GM19025 (cell line): Measurements from ENCODE around the gene RNASEL.

Experiments used
- ATAC-seq: cut with Tn5 transposase; IDR thresholded peaks from one replicate; pipeline ENCODE4 v1.9.1; 2021; ENCODE audit warnings: mild to moderate bottlenecking, low read depth, moderate library complexity; ENCODE audit not compliant: unreplicated experiment

RNASEL gene

DNA sequence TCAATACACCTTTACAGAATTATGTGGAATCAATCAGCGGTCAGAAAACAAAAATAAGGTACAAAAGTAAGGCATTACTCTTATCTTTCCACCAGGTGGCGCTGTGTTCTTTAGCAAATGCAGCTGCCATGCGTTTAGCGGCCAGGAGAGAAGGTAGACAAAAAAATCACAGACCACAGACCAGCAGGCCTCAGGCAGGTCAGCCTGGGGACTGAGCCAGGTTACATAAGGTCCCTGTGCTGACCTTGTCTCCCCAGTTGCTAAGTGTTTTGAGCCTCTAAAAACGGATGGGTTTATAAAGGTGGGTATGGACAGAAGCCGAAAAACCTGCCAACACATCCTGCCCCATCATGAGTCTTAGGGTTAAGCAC, 12.3 kb upstream of the RNASEL start:
- ATAC-seq: no peak

DNA sequence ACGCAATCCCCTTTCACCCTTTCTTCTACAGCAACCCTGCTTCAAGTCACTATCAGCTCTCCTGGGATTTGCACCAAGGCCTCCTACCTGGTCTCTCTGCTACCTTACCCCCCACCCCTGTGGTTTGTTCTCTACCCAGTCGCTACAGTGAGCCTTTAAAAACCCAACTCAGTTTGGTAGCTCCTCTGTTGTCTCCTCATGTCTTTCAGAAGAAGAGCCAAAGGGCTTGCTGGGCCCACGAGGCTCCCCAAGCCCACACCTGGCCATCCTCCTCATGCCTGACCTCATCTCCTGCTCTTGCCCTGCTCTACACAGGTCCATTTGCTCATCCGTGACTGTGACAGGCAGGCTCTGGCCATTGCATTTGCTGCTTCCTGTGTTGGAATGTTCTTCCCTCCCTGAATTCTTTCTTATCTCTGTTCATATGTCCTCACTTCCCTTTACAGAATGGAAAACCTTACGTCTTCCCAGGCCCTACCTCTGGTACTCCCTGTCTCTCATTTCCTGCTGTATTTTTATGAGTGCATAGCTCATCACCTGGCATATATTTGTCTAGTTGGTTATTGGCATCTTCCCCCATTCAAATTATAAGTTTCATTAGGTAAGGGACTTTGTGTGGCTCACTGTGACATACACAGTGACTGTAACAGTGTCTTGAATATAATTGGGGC, 11.8 kb upstream of the RNASEL start:
- no peak for ATAC-seq

DNA sequence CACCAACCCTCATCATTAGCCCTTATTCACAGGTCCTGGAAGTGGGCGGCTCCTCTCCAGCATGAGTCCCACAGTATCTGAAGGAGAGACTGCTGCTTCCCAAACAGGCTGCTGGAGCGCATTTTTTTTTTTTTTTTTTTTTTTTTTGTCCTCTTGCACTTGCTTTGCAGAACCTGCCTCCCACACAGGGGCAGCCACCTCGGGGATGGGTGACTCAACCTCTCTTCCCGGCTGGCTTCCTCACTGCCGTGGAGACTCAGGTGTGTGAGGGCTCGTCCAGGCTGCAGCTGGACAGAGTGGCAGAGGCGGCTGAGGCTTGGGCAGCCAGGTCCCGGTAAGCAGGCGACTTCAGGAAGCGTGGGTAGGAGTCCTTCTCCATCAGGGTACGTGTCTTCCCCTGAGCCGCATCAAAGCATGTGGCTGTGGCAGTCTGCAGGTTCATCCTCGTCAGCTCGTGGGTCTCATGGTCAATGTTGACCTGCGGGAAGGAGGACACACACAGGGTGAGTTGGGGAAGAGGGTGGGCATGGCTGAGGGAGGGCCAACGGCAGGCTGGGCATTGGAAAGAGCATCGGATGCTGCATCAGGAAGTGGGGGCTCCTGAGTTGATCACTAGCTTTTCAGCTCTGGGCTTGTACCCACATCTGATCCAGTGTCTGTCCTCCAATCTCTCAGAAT, 11.1 kb upstream of the RNASEL start:
- no peak for ATAC-seq

DNA sequence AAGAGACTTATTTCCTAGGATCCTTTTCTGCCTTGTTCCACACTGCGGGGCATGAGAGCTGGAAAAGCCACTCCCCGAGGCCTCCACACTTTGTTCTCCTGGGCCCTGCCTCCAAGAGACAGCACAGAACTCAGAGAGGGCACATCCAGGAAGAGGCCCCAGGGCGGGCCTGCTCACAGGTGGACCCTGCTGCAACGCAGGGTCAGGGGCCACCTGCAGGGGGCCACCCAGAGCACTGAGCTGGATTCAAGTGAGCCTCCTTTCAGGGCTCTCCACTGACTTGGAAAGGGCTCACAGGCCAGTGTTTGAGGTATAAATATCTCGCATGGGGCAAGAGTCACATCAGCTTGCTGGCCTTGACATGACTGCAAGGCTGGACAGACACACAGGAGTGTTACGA, 10.3 kb upstream of the RNASEL start:
- no peak for ATAC-seq

DNA sequence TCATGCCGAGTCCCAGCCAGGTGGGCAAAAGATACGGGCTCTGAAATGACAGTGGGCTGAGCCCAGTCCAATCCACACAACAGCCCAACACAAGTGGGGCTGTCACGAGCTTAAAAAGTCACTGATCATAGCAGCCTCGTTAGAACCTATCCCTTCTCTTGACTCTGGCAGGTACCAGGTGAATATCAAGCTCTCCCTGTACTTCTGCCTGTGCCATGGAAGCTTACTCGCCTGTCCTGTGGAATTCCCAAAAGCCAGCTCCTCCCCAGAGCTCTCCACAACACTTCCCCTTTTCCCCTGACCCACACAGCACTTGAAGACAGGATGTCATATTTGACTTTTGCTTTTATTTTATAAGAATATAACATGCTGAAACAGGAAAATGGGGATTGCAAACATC, 9.2 kb upstream of the RNASEL start:
- no peak for ATAC-seq

DNA sequence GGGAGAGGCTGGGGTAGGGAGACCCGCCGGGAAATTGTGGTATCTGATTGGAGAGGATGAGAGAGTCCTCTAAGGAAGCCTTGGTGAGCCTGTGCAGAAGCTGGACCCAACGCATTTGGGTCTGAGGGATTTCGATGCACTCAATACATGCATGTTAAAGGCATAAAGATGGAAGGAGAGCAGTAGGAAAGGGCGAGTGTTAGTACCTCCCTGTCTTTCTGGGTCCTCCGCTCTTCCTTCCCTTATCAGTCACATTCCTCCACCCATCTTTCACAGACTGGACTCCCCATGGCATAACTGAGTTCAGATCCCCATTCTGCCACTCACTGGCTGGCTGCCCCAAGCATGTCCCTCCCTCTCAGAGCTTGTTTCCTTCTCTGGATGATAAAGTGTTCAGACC, 7.9 kb upstream of the RNASEL start:
- ATAC-seq: no peak

DNA sequence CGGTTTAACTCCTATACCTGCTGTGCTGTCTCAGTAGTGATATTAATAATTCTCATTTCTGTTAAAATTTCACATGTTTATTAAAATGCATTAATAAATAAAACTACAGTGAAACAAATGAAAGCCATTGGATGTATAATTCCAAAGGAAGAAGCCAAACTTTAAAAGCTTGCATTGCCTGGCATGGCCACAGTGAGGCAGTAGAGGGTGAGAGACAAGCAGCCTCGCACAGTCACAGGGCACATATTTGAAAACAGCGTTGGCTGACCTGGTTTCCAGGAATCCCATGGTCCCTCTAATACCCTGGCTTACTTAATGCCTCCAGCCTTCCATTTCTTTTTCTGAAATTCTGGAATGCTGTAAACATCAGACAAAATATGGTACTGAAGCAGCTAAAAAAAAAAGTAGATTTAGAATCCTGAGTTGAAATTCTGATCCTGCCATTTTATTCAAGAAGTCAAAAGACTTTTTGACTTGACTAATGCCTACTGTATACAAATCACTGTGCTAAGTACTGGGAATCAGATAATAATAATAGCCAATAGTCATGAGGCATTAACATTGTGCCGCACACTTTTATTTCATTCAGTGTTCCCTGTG, 6.7 kb upstream of the RNASEL start:
- ATAC-seq: no peak

DNA sequence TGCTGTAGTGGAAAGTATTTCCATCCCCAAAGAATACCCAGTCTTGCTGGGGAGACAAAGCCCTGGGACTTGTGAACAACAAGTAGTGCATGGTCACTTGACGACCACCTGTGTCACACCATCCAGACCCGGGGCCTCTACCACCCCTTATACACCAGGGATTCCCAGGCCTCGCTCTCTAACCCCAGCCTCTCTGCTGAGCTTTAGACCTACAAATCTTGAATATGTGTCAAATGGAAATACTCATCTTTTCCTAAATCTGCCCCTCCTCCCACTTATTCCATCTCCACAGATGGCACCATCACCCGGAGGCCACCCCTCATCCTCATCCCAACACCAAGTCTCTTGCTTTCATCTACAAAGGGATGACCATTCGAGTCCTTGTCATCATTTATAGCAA, 875 bp upstream of the RNASEL start:
- ATAC-seq: no peak

DNA sequence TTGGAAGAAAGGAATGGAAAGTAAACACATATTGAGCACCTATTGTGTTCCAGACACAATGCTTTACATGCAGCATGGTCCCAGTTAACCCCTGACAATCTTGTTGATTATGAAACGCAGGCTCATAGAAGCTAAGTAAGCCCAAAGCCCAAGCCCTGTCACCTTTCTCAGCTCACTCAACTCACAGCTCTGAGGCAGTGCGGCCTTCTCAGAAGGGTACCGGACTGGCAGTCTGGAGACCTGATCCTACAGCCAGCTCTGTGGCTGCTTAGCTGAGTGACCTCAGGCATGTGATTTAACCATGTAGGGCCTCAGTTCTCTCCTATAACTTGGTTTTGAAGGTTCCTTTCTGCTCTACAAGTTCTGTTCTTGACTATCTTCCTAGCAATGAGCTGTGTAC, 464 bp upstream of the RNASEL start:
- no peak for ATAC-seq

DNA sequence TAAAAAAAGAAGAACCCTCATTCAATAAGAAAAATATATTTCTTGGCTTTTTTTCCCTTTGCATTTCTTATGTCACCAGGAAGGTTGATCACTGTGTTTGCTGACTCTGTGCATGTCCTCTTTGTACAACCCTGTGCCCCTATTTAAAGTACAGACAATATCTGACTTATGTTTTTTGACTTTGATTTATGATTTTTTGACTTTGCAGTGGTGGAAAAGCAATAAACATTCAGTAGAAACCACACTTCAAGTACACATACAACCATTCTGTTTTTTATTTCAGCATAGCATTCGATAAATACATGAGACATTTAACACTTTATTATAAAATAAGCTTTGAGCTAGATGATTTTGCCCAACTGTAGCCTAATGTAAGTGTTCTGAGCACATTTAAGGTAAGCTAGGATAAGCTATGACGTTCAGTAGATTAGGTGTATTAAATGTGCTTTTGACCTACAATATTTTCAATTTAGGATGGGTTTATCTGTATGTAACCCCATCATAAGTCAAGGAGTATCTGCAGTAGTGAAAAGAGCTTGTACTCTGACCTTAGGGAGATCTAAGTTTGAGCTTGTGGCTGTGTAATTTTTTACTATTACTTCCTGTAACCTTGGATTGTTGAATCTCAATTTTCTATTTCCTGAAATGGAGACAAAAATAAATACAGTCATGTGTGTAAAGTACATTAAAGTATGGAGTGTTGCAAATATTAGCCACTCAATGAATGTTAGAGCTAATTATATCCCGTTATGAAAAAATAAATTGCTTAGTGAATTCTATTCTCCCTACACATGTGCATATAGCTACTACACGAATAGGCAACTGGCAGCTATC, 1.2 kb downstream of the RNASEL start:
- ATAC-seq: no peak

DNA sequence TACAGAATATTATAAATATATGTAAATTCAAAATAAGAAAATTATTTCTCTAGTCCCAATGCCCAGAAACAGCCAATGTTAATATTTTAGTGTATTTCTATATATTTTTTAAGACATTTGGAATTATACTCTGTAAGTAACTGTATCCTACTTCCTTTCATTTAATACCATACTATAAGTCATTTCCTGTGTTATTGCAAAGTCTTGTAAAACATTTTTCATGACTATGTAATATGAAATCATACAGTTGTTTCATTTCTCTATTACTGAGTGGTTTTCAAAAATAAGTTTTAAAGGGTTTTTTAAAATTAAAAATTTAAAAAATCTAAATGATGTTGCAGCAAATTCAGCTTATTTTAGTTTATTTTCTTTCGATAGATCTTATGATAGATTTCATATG, 2.0 kb downstream of the RNASEL start:
- ATAC-seq: no peak

DNA sequence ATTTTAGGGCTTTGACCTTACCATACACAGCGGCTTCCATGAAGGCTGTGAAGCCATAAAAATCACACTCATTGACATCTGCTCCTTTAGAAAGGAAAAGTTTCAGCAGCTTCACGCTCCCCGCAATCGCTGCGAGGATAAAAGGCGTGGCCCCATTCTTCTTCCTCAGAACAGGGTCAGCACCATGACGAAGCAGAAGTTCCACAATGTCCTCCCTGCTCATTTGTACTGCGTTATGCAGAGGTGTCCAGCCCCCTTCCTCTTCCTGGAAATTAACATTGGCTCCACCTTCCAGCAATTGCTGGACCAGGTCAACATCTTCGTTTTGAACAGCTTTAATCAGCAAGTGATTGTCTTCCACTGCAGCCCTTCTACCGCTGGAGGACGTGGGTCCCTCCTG, 2.7 kb downstream of the RNASEL start:
- ATAC-seq: no peak

DNA sequence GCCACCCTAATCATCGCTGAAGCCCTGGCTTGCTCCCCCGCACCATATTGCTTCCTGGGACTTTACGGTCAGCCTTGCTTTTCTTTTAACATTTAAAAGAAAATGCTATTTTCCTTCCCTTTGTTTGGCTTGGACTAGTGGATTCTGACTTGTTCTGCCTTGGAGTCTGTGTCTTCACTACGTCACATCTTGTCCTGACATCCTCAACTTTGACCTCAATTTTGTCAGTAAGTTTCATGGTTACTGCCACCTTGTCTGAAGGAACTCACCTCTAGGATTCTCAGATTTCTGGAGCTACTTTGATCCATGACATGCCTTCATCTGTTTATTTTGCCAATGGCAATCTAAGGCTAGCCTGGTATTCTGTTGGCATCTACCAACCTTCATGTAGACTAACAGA, 4.3 kb downstream of the RNASEL start:
- no peak for ATAC-seq

DNA sequence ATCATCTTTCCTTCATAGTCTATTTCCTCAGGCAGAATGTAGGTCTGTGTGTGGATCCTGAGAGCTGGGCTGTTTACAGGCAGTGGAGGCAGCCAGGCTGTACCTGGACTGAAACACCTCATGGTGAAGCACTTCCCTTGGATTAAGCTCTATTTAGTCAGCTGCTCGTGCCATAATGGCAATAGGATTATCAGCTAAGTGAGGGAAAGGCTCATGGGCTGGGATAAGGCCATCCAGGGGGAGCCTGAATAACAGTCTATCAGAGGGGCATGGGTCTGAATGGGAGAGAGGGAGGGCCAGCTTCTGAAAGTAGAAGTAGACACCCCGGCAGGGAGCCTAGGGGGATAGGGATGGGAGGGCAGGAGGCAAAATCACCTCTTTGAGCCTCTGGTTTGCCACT, 8.3 kb downstream of the RNASEL start:
- no peak for ATAC-seq

DNA sequence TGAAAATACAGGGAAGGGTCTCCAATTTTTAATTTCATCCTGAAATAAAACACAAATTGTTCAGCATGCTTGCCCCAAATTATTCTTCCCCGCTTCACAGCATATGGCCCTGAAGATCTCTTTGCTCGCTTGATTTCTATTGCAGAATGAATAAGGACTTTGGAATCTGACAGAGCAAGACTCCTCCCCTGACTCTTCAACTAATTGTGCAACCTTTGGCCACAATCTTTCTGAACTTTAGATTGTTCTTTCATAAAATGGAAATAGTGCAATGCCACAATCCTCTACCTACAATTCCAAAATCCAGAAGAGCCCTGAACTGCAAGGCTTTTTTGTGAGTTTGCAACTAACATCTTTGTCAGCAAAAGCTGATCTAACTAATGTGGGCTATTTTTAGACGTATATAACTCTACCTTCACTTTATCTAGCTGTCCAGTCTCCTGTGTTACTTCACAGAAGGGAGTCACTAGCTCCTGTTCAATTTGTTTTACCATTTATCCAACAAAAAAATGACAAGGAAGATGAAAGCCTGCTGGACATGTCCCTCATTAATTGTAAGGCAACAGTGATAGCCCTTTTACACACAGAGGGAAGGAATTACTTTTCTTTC, 13.4 kb downstream of the RNASEL start:
- ATAC-seq: no peak

DNA sequence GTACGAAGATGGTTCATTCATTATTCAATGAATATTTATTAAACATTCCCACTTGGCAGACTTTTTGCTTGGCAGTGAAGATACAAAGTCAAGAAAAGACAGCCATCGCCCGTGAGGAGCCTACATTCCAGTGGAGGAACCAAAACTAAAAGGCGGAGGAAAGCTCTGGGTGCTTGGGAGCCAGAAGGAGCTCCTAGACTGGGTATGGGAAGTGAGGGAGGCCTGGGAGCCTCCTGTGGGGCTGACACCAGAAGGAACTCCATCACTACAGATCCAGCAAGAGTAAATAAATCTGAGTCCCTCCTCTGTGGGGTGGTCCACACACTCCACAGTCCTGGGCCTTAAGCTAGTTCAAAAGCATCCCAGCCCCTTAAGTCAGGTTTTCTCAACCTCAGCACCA, 14.9 kb downstream of the RNASEL start:
- no peak for ATAC-seq

DNA sequence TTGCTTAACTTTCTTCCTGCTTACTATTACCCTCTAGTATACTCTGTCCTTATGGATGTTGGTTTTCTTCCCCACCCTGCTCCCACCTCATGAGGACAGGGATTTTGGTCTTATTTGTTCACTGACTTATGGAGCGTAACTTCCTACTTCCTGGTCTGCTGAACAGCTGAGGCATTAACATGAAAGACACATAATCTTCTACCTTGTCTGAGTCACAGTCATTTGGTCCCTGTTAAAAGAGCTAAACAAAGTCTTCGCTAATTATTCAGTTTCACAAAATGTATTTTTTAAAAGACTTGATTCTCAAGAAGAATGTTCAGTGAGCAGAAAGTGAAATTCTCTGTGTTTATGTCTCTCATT, 18.5 kb downstream of the RNASEL start:
- no peak for ATAC-seq

DNA sequence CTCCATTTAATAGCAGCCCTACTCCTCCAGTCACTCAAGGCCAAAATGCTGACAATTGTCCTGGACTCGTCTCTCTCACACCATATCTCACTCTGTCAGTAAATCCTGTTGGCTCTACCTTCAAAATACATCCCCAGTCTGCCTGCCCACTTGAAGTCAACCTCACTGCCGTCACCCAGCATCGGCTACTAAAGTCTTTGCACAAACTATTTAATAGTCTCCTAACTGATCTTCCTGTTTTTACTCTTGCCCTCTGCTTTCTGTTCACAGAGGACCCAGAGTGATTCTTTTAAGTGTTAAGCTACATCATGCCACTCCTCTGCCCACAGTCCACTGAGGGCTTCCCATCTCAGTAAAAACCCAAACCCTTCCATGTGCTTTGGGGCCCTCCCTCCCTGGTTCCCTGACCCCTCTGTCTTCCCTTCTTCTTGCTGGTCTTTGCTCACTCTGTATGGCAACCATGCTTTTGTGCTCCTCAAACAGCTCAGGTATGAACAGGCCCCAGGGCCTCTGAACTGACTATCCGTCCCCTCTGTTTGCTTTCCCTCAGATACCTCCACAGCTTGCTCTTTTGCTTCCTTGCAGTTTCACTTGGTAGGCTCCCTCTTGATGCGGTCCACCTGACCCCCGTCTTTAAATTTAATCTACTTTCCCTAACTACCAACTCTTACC, 19.0 kb downstream of the RNASEL start:
- no peak for ATAC-seq

DNA sequence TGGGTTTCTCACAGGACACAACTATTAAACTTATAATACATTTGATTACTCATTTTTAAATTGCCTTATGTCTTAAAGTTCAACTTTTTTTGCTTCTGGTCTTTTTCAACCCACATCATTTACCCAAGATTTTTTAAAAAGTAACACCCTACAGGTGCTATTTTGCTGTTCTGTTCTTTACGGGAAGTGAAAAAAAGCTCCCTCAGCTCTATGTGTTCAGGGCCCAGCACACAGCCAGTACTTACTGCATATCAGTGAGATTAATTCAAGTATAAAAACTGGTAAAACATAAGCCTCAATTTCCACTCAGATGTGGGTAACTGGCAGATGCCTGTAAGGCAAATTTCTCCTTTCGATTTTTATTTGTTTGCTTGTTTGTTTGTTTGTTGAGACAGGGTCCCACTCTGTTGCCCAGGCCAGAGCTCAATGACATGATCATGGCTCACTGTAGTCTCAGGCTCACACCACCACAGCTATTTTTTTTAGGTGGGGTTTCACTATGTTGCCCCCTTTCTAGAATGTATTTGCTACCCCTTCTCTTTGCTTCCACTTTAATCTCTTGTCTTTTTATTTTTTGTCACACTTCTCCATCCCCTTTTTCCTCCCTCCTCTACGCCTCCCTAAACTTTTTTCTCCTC, 20.3 kb downstream of the RNASEL start:
- ATAC-seq: no peak

DNA sequence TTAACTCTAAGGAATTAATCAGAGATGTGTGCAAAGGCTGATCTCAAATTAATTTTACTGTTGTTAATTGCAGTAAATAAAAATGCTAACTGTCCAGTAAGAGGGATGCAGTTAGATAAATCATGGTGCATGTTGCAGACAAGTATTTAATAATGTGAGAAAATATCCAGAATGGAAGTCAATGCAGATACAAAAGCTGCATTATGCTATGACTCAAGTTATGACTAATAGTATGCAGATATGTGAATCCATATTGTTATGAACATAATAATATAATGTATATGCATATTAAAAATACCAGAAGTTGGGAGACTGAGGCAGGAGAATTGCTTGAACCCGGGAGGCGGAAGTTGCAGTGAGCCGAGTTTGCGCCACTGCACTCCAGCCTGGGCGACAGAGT, 21.4 kb downstream of the RNASEL start:
- ATAC-seq: no peak
